GM12878 (cell line): Measurements from ENCODE around the gene BNC2.

Source experiments
- CBX3 ChIP-seq: fragments of 200-600 bp; sonication (generic); IDR thresholded peaks from 2 replicates; pipeline ENCODE4 v1.6.1; 2016; ENCODE audit warnings: low read depth, borderline replicate concordance
- CTCF ChIP-seq, 3 experiments: IDR thresholded peaks in 2 of 3; conservative IDR thresholded peaks in 1 of 3; 2 replicates each; pipeline ENCODE4 v1.5.1; 2011; ENCODE audit warnings: low read depth in 3 of 3, low read length in 3 of 3, mild to moderate bottlenecking in 3 of 3, control low read depth in 2 of 3, moderate library complexity in 2 of 3, inconsistent platforms in 1 of 3, mixed read lengths in 1 of 3; ENCODE audit not compliant: control insufficient read depth in 2 of 3, insufficient read depth in 1 of 3; ENCODE audit errors: extremely low read depth in 1 of 3
- EZH2 ChIP-seq: IDR thresholded peaks from 2 replicates; pipeline ENCODE4 v1.6.1; 2012; ENCODE audit warnings: low read depth, mild to moderate bottlenecking, control low read depth, inconsistent platforms, low read length, borderline replicate concordance; ENCODE audit not compliant: control insufficient read depth
- GABPA ChIP-seq: IDR thresholded peaks from 2 replicates; pipeline ENCODE4 v1.6.1; 2014; ENCODE audit warnings: antibody characterized with exemption, low read depth, mild to moderate bottlenecking, inconsistent platforms
- NR2F1 ChIP-seq: fragments of 450-650 bp; conservative IDR thresholded peaks from 2 replicates; pipeline ENCODE4 v1.6.1; 2017; ENCODE audit warnings: mild to moderate bottlenecking
- TAF1 ChIP-seq: IDR thresholded peaks from 2 replicates; pipeline ENCODE4 v1.6.1; 2011; ENCODE audit warnings: mild to moderate bottlenecking, low read depth, low read length, borderline replicate concordance
- TBL1XR1 ChIP-seq: IDR thresholded peaks from 2 replicates; pipeline ENCODE4 v1.6.1; 2012; ENCODE audit warnings: low read depth, low read length, improper control_type of control experiment
- TF ChIP-seq, protein P1 (sequence below): IDR thresholded peaks from 2 replicates; pipeline ENCODE4 v1.6.1; 2011; ENCODE audit warnings: borderline replicate concordance, low read depth, mild to moderate bottlenecking, moderate library complexity, low read length; ENCODE audit not compliant: insufficient read depth, poor library complexity, severe bottlenecking
- TF ChIP-seq, protein P2 (sequence below): IDR thresholded peaks from 2 replicates; pipeline ENCODE4 v1.6.1; 2012; ENCODE audit warnings: mild to moderate bottlenecking, low read depth, low read length

DNA sequence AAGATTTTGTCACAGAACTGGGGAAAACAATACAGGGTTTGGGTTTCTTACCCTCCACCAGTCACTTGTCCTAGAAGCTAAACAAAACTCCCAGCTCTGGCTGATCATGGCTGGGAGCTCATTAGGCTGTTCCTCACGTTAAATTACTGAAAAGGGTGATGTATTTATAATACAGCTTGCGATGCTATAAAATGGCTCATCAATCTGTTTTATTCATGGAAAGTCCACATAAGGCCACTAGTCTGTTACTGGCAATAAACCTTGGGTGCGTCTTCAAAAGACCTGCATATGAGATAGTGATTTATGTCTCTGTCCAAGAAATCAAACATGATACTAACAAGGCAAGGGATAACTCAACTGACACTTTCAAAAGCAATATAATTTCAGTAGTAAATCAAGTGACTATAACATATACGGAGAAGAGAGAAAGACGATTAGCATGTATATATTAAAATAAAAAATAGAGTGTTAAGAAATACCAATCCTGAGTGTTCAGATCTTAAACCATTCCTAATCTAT, 219.0 kb downstream of the BNC2 start:
- TF ChIP-seq TBL1XR1 (no peak), CTCF (IDR thresholded peaks at IDR 0.05 in 2 of 3, conservative IDR thresholded peaks at IDR 0.05 in 1 of 3; ENCODE audit: control insufficient read depth in 2 of 3, extremely low read depth in 1 of 3, insufficient read depth in 1 of 3, low read depth in 3 of 3, low read length in 3 of 3) (no peak), GABPA (no peak), EZH2 (no peak), NR2F1 (no peak), CBX3 (no peak), TAF1 (no peak)
- TF ChIP-seq, protein P1, sequence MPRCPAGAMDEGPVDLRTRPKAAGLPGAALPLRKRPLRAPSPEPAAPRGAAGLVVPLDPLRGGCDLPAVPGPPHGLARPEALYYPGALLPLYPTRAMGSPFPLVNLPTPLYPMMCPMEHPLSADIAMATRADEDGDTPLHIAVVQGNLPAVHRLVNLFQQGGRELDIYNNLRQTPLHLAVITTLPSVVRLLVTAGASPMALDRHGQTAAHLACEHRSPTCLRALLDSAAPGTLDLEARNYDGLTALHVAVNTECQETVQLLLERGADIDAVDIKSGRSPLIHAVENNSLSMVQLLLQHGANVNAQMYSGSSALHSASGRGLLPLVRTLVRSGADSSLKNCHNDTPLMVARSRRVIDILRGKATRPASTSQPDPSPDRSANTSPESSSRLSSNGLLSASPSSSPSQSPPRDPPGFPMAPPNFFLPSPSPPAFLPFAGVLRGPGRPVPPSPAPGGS, result no peak
- TF ChIP-seq, protein P2, sequence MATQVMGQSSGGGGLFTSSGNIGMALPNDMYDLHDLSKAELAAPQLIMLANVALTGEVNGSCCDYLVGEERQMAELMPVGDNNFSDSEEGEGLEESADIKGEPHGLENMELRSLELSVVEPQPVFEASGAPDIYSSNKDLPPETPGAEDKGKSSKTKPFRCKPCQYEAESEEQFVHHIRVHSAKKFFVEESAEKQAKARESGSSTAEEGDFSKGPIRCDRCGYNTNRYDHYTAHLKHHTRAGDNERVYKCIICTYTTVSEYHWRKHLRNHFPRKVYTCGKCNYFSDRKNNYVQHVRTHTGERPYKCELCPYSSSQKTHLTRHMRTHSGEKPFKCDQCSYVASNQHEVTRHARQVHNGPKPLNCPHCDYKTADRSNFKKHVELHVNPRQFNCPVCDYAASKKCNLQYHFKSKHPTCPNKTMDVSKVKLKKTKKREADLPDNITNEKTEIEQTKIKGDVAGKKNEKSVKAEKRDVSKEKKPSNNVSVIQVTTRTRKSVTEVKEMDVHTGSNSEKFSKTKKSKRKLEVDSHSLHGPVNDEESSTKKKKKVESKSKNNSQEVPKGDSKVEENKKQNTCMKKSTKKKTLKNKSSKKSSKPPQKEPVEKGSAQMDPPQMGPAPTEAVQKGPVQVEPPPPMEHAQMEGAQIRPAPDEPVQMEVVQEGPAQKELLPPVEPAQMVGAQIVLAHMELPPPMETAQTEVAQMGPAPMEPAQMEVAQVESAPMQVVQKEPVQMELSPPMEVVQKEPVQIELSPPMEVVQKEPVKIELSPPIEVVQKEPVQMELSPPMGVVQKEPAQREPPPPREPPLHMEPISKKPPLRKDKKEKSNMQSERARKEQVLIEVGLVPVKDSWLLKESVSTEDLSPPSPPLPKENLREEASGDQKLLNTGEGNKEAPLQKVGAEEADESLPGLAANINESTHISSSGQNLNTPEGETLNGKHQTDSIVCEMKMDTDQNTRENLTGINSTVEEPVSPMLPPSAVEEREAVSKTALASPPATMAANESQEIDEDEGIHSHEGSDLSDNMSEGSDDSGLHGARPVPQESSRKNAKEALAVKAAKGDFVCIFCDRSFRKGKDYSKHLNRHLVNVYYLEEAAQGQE, result no peak
